RWPE1 (cell line): ENCODE data around the gene FCHSD2.

Source experiments
- CTCF ChIA-PET: fragments of 350-600 bp; sonication (Branson Sonifier 250); formaldehyde crosslinking; extraction: SDS; loops from one replicate; lab custom pipeline; 2021; lab: Yijun Ruan, JAX
- POLR2A ChIA-PET: fragments of 400-600 bp; formaldehyde crosslinking; extraction: SDS; loops from one replicate; lab custom pipeline; 2020; ENCODE audit warnings: antibody characterized with exemption; ENCODE audit not compliant: low non-redundant PET; lab: Yijun Ruan, JAX
- DNase-seq: peaks from one replicate; pipeline ENCODE4 v3.0.0; 2012; ENCODE audit warnings: low spot score
- H3K27ac ChIP-seq: fragments of 450-650 bp; 2 replicates; pipeline ENCODE4 v1.5.1; 2017
- TF ChIP-seq, protein P1 (sequence below): fragments of 450-650 bp; conservative IDR thresholded peaks from 2 replicates; pipeline ENCODE4 v1.5.1; 2017; ENCODE audit warnings: low read depth, mild to moderate bottlenecking

The FCHSD2 gene

DNA sequence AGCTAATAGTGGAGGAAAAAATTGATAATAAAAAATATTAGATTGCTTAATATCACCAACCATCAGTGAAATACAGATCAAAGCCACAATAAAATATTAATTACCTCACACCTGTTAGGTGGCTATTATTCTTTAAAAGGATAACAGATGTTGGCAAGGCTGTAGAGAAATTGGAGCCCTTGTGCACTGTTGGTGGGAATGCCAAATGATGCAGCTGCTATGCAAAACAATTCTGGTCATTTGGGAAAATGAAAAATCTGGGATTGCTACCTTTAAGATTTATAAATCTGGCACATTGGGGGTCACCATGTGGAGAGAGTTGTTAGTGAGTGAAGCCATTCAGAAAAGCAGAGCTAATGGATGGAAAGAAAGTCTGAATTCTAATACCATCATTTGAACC is 143.4 kb downstream of the FCHSD2 start:
- TF ChIP-seq, protein P1, sequence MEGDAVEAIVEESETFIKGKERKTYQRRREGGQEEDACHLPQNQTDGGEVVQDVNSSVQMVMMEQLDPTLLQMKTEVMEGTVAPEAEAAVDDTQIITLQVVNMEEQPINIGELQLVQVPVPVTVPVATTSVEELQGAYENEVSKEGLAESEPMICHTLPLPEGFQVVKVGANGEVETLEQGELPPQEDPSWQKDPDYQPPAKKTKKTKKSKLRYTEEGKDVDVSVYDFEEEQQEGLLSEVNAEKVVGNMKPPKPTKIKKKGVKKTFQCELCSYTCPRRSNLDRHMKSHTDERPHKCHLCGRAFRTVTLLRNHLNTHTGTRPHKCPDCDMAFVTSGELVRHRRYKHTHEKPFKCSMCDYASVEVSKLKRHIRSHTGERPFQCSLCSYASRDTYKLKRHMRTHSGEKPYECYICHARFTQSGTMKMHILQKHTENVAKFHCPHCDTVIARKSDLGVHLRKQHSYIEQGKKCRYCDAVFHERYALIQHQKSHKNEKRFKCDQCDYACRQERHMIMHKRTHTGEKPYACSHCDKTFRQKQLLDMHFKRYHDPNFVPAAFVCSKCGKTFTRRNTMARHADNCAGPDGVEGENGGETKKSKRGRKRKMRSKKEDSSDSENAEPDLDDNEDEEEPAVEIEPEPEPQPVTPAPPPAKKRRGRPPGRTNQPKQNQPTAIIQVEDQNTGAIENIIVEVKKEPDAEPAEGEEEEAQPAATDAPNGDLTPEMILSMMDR = no peak
- ChIA-PET POLR2A (no interaction called here), CTCF (interaction anchor here (0.6 to 0.7 kb wide), 2 partner anchors 58 to 252 kb away, joined by 3 to 7 read pairs; no protein-coding TSS in a partner anchor)
- H3K27ac ChIP-seq = no peak overlapping the region
- DNase-seq = no peak

- DNase-seq = no peak
- POLR2A ChIA-PET = no interaction called here
- no peak overlapping the region for H3K27ac ChIP-seq
- TF ChIP-seq, protein P1 = no peak
- CTCF ChIA-PET = interaction anchor here (0.6 to 0.7 kb wide), 2 partner anchors 57 to 1020 kb away, joined by 3 read pairs; no protein-coding TSS in a partner anchor
Measured at GRCh38 chr11:72996959-72997358, 145.2 kb downstream of the FCHSD2 start.

DNA sequence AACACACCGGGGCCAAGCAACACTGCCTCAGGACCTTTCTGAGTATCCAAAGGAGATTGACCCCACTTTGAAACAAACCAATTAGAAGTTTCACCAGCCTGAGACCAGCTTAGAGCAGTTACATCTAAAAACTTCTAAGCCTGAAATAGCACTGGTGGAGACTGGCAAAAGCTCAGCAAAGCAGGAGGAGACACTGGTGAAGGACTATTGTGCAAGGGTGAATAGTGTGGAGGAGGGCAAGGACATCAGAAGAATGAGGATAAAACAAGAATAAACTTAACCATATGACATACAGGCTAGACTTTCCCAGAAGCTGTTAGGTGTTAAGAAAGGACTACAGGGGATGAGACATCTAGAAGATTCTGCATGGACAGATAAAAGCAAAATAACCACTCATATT is 152.4 kb downstream of the FCHSD2 start:
- no peak overlapping the region for H3K27ac ChIP-seq
- no peak for DNase-seq
- ChIA-PET CTCF (no interaction called here), POLR2A (no interaction called here)
- TF ChIP-seq, protein P1 = no peak

- POLR2A ChIA-PET = no interaction called here
- CTCF ChIA-PET = no interaction called here
- no peak for DNase-seq
- TF ChIP-seq, protein P1 = no peak
- no peak overlapping the region for H3K27ac ChIP-seq
Measured at GRCh38 chr11:72988821-72989220, 153.3 kb downstream of the FCHSD2 start.

DNA sequence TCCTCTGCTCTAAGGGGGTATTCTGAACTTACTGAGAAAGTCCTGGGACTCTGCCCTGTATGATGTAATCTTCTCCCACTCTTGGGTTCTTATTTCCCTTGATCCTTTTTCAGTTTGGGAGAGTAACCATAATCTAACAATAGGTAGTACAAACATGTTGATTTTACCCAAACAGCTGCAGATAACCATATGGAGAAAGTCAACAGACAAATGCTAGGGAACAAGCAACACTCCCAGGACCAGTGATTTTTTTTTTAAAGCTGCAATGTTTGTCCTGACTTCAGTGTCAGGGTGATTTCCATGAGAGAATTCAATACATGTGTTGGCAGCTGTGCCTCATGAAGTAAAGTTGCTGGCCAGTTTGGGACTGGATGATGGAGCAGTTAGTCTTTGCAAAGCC is 156.5 kb downstream of the FCHSD2 start:
- CTCF ChIA-PET = no interaction called here
- H3K27ac ChIP-seq = no peak overlapping the region
- POLR2A ChIA-PET = no interaction called here
- TF ChIP-seq, protein P1 = no peak
- DNase-seq = no peak

GRCh38 chr11:72984453-72985077 is 157.6 kb downstream of the FCHSD2 start:
- TF ChIP-seq, protein P1 = no peak
- ChIA-PET POLR2A (no interaction called here), CTCF (interaction anchor here (0.6 kb wide), 1 partner anchor 1416 kb away, joined by 3 read pairs; no protein-coding TSS in a partner anchor)
- DNase-seq = no peak
- no peak overlapping the region for H3K27ac ChIP-seq
